ENCODE results near the gene ADSS2.
"Not testable (repeated sequence)": the region's sequence is repeated elsewhere in the genome, so short reads cannot be mapped to it uniquely, and the experiment has no call there.

DNA sequence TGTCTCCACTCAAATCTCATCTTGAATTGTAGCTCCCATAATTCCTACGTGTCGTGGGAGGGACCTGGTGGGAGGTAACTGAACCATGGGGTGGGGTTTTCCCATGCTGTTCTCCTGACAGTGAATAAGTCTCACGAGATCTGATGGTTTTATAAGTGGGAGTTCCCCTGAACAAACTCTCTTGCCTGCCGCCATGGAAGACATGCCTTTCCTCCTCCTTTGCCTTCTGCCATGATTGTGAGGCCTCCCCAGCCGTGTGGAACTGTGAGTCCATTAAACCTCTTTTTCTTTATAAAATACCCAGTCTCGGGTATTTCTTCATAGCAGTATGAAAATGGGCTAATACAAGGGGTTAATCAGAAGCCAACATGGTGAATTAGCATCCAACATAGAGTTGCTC is 86.4 kb downstream of the ADSS2 start:
- TF ChIP-seq, protein P1, sequence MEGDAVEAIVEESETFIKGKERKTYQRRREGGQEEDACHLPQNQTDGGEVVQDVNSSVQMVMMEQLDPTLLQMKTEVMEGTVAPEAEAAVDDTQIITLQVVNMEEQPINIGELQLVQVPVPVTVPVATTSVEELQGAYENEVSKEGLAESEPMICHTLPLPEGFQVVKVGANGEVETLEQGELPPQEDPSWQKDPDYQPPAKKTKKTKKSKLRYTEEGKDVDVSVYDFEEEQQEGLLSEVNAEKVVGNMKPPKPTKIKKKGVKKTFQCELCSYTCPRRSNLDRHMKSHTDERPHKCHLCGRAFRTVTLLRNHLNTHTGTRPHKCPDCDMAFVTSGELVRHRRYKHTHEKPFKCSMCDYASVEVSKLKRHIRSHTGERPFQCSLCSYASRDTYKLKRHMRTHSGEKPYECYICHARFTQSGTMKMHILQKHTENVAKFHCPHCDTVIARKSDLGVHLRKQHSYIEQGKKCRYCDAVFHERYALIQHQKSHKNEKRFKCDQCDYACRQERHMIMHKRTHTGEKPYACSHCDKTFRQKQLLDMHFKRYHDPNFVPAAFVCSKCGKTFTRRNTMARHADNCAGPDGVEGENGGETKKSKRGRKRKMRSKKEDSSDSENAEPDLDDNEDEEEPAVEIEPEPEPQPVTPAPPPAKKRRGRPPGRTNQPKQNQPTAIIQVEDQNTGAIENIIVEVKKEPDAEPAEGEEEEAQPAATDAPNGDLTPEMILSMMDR (IDR thresholded peaks at IDR 0.05) = not testable (repeated sequence)
- TF ChIP-seq EZH2 (IDR thresholded peaks at IDR 0.05) = not testable (repeated sequence)

All from neural progenitor cell (in vitro differentiated cells).